Kasumi-1 (cell line): ENCODE data around the gene HTR3B.
A peak's percentile ranks its signal among the peaks of the same experiment; 100 is the strongest.
"Not testable (repeated sequence)": the region's sequence is repeated elsewhere in the genome, so short reads cannot be mapped to it uniquely, and the experiment has no call there.

ENCODE experiments used
- DNase-seq, 2 experiments: peaks; one replicate each; lab custom pipeline; 2025; lab: John Stamatoyannopoulos, UW

The HTR3B gene

GRCh38 chr11:113904379-113905101 lies at the start of gene HTR3B:
HTR3B (plus strand) TSS chr11:113904796; CDS start chr11:113904934, 138 bp downstream.
- no peak for DNase-seq

- DNase-seq = no peak
These were observed 48.8 kb upstream of the HTR3B start for GRCh38 chr11:113855803-113856202.

- DNase-seq = no peak
These were observed 47.4 kb upstream of the HTR3B start for GRCh38 chr11:113856966-113857759.

- peak in 1 of 2 experiments; percentile 12 for DNase-seq
These were observed 44.9 kb upstream of the HTR3B start for GRCh38 chr11:113859665-113860064.

- DNase-seq = no peak
These were observed 42.2 kb upstream of the HTR3B start for GRCh38 chr11:113862435-113862834.

GRCh38 chr11:113864410-113864809 lies 40.2 kb upstream of the HTR3B start:
- no peak for DNase-seq

GRCh38 chr11:113865873-113866272 lies 38.7 kb upstream of the HTR3B start:
- DNase-seq = no peak

GRCh38 chr11:113867843-113868503 lies 36.6 kb upstream of the HTR3B start:
- no peak for DNase-seq

- no peak for DNase-seq
These were observed 33.3 kb upstream of the HTR3B start for GRCh38 chr11:113871336-113871735.

- DNase-seq = no peak
These were observed 31.4 kb upstream of the HTR3B start for GRCh38 chr11:113873236-113873626.

GRCh38 chr11:113874096-113874495 lies 30.5 kb upstream of the HTR3B start:
- no peak for DNase-seq

GRCh38 chr11:113874581-113875233 lies 29.9 kb upstream of the HTR3B start:
- peak; percentile 13 to 27 for DNase-seq

- peak; percentile 78 to 85 for DNase-seq
These were observed 29.1 kb upstream of the HTR3B start, which contains the start of gene USP28 for GRCh38 chr11:113875234-113876073. USP28 (minus strand) TSS chr11:113875572; CDS start chr11:113875501, 71 bp downstream.

GRCh38 chr11:113876074-113876797 lies 28.4 kb upstream of the HTR3B start:
- DNase-seq = peak in 1 of 2 experiments; percentile 27

GRCh38 chr11:113876798-113877669 lies 27.6 kb upstream of the HTR3B start:
- no peak for DNase-seq

- peak; percentile 63 to 69 for DNase-seq
These were observed 26.9 kb upstream of the HTR3B start for GRCh38 chr11:113877670-113878055.

- DNase-seq = not testable (repeated sequence)
These were observed 25.1 kb upstream of the HTR3B start for GRCh38 chr11:113879446-113879845.

- DNase-seq = no peak
These were observed 23.6 kb upstream of the HTR3B start for GRCh38 chr11:113880971-113881370.

GRCh38 chr11:113881856-113882255 lies 22.7 kb upstream of the HTR3B start:
- DNase-seq = no peak
